ENCODE measurements around the gene OR1F1. TPM values are rescaled to one million over a fixed set of nuclear protein-coding genes. Genes with fewer than 3 reads are reported as not detected.

The OR1F1 gene
- polyA plus RNA-seq, 3 donors = not detected

DNA sequence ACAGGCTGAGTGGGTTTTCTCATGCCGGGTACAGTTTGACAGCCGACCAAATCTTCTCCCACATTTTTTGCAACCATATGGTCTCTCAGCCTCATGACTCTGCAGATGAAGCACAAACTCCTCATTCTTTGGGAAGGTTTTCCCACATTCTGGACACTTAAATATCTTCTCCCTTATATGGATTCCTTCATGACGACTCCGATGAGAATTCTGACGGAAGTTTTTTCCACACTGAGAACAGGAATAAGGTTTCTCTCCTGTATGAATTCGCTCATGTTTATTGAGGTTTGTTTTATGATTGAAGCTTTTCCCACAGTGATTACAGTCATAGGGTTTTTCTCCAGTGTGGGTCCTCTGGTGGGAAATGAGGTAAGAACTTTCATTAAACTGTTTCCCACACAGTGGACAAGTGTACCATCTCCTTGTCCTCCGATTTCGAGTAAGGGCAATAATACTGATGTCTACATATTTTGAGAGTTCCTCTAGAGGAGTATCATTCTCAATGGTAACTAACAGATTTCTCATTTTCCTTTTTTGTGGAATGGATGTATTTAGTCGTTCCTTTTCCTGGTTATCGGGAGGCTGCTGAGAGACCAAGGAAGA, 36.0 kb downstream of the OR1F1 start:
- H3K27ac ChIP-seq (ENCODE audit: low read depth, low read length) = no peak overlapping the region
- WGBS, 3 donors = 98% methylated on average over 10 of the region's 10 CpGs

DNA sequence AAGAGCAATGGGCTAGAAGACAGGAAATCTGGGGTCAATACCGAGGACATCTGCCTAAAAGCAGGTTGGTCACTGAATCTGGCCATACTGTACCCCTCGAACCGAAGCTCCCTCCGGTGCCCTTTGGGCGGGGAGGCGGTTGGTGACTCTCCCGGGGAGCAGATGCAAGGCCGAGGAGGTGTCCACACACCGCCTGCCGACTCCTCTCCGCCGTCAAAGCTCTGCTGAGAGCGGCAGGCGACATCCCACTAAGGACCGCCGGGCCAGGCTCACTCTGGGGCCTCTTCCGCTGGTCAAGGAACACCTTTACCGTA, 46.5 kb downstream of the OR1F1 start:
- 0 to 2% (median 1%) methylated on average over 18 of the region's 18 CpGs for WGBS, 3 donors

DNA sequence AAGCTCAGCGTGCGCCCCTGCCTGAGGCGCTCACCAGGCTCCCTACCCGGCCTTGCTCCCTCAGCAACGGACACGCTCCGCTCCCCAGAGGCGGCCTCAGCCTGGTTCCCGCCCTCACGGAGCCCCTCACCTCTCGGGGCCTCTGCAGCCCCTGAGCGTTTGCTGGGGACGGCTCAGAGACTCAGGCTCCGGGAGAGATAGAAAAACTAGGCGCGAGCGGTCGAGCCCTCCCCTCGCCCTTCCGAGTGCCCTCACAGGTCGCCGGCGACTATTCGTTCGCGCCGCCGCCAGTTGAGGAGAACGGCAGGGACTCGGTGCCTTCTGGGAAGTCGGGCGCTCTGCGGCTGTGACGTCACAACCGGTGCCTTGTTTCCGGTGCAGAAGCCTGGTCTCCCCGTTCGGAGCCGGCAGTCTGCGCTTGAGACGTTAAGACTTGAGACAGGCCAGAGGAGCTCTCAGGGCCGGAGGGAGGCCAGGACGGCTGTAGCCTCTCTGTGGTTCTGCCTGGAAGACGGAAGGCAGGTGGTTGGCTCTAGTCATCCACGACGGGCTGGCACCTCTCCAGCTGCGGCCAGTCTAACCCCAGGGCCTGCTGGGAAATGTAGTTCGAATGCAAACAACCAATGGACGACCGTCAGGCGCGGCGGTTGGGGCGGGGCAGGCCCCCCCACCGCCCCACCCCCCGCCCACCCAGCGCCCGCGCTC, 47.0 kb downstream of the OR1F1 start, which contains the start of gene ZNF200:
Gene ZNF200 (minus strand): TSS at position 302 of the 705 bp plus-strand sequence. CDS start 1,403 bp downstream, outside the sequence.
- H3K27ac ChIP-seq (ENCODE audit: low read depth, low read length) = peak within 1 kb of the TSS; percentile 85
- 0 to 1% (median 0%) methylated on average over 49 to 54 of the region's 59 CpGs for WGBS, 3 donors

More for the DNA sequence above, 46.5 kb downstream of the OR1F1 start:
- no peak overlapping the region for H3K27ac ChIP-seq (ENCODE audit: low read depth, low read length)

DNA sequence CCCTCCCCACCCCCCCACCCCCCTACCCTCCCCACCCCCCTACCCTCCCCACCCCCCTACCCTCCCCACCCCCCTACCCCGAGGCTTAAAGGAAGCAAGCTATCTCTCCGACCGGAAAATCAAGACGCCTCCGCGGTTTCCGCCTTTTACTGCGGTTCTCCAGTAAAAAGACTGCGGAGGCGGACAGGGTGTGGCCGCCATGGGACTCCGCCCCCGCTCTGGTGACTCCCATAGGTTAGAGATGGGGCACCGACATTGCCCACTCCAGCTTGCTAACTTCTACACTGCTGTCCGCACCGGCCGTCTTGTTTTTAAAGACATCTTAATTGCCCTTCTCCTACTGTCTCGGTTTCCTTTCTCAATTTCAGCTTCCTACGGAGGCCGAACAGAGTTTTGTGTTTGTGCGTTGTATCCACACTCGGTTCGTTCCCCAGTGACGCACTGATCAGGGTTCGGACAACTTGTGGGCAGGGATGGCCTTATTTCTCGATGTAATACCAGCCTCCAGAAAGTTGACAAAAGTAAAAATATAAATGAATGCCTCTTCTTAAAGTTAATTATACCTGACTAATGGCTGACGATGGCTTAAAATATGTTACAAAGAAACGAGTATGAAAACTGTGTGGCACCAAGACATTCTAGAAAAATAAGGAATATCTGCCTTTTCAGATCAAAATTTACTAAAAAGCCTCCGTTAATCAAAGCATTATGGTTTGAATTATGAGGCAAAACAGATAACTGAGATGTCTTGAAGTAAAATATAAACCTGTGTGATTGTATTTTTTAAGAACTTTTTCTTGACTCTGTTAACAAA, 48.1 kb downstream of the OR1F1 start:
- 82 to 87% (median 86%) methylated on average over 27 to 29 of the region's 29 CpGs for WGBS, 3 donors

DNA sequence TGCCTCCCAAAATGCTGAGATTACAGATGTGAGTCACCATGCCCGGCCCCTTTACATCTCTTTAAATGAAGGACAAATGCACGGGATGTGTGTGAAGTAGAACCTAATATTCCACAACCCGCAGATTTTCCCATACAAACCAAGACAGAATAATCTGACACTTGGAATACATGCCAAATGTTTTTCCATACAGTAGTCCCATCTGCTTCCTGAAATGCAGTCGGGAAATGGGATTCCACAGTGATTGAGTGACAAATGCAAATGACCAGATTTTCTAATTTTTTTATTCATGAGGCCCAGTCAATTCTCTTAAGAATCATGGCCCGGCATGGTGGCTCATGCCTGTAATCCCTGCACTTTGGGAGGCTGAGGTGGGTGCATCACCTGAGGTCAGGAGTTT, 53.8 kb downstream of the OR1F1 start:
- H3K27ac ChIP-seq (ENCODE audit: low read depth, low read length) = no peak overlapping the region
- WGBS, 3 donors = 60 to 79% (median 79%) methylated on average over 5 of the region's 5 CpGs

More for the DNA sequence above, 48.1 kb downstream of the OR1F1 start:
- no peak overlapping the region for H3K27ac ChIP-seq (ENCODE audit: low read depth, low read length)

DNA sequence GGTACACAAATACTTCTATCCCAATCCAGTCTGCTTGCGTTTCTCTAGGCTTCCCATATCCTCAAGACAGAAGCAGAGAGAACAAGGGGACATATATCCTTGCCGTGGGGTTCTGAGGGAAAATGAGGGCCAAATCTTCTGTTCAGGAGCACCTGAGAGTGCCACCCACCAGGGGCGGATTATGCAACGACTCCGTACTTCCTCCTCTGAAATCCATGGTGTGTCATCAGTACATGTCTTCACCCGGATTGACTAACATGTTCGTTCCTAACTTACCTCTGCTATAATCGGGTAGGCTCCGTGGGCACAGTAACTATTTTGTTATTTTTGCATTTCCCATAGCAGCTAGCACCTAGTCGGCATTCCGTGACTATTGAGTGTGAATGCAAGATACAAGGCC, 54.7 kb downstream of the OR1F1 start:
- H3K27ac ChIP-seq (ENCODE audit: low read depth, low read length) = no peak overlapping the region
- WGBS, 3 donors = 66 to 78% (median 70%) methylated on average over 11 of the region's 11 CpGs

DNA sequence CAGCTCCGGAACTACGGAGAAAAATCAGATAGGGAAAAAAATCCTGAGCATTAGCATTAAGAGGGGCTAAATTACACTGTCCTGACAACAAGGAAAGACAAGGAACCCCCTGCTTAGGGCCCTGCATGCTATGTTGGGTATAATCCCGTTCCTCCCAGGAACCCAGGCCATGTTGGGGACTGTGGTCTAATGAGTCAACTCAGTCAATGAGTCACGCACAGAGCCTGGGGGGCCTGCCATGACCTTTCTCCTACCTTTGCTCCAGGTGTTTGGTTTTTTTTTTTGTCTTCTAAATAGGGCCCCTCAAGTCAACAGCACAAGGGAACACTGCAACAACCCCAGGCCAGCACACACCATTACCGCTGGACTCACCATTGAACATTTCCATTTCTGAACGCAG, 55.9 kb downstream of the OR1F1 start:
- H3K27ac ChIP-seq (ENCODE audit: low read depth, low read length) = no peak overlapping the region
- 71 to 77% (median 75%) methylated on average over 6 of the region's 6 CpGs for WGBS, 3 donors

DNA sequence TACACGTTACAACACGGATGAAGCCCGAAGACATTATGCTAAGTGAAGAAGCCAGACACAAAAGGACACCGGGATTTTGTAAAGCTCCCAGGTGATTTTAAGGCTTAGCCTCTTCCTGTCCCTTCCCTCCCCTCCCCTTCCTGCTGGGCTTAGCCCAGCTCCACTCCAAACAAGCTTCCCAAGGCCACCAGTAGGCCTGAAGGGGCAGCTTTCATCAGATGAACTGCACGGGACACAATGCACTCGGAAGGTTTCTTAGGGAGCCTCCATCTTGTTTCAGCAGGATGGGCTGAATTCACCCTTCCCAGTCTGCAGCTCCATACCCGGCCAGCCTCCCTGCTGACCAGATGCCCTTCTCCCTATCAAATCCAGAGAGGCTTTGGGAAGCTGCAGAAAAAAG, 58.0 kb downstream of the OR1F1 start:
- WGBS, 3 donors = 71 to 85% (median 80%) methylated on average over 7 of the region's 7 CpGs
- H3K27ac ChIP-seq (ENCODE audit: low read depth, low read length) = no peak overlapping the region

DNA sequence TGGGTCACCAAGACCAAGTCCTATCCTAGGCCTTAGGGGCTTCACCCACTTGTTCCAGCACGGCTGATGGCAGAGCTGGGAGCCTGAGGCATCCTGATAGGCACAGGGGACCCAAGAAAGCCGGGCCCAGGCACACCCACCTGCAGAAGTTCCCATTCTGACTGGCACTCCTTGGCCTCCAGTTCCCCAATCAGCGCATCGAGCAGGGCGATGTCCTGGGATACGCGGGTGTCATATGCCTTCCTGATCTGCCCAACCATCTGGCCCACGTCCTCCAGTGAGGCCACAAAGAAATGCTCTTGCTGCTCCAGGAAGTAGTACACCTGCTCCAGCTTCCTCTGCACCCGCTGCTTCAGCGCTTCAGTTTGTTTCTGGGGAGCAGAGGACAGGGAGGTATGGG, 58.9 kb downstream of the OR1F1 start:
- whole genome bisulfite sequencing, 3 donors = 66 to 75% (median 73%) methylated on average over 10 of the region's 10 CpGs
- H3K27ac ChIP-seq (ENCODE audit: low read depth, low read length) = no peak overlapping the region

DNA sequence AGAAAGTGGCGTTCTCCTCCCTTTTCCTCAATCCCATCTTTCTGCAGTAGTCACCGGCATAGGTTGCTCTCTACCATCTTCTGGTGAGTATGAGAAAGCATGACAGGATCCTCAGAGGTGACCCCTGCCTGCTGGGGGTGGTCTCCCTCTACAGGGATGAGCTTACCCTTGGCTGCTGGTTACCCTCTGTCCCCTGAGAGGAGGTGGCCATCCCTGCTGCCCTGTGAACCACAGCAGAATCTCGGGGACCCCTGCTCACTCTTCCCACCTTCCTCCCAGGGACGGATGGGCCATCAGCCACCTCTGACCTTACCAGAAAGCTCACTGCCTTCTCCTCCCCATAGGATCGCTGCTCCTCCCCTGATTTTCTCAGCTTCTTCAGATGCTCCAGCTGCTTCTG, 60.6 kb downstream of the OR1F1 start:
- H3K27ac ChIP-seq (ENCODE audit: low read depth, low read length) = no peak overlapping the region
- WGBS, 3 donors = 82 to 84% (median 82%) methylated on average over 5 of the region's 5 CpGs

DNA sequence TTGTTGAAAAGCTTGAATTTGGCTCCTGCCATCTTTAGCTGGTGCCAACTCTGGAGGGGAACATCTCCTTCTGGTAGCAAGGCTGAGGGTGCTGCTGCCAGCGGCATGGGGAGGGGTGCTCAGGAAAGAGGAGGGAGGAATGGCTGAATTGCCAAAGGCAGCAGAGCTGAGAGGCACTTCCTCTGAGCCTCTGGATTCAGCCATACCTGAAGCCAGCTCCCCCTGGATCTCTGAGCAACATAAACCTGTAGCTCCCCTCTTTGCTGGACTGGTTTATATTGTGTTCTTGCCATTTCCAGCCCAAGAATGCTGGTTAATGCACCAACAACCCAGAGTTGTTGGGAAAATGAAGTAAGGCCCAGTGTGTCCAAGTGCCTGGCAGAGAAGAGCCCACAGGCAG, 61.0 kb downstream of the OR1F1 start:
- H3K27ac ChIP-seq (ENCODE audit: low read depth, low read length) = no peak overlapping the region
- WGBS, 3 donors = 45 to 60% (median 59%) methylated on average over 1 of the region's 1 CpG

DNA sequence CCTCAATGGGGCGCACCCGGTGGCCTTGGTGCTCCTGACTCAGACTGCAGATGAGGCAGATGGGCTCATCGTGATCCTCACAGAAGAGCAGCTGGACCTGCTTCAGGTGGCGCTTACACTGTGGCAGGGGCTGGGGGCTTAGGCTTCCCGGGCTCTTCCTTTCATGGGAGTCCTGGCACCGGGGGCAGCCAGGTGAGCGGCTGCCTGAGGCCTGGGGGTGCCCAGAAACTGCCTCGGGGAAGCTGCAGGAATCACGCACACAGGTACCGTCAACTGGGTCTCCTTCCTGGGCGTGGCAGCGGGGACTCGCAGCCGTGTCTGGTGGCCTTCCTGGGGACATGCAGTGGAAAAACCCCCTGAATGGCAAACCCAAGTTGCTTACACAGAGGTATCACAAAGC, 61.4 kb downstream of the OR1F1 start:
- WGBS, 3 donors = 77 to 90% (median 83%) methylated on average over 12 to 14 of the region's 14 CpGs
- H3K27ac ChIP-seq (ENCODE audit: low read depth, low read length) = no peak overlapping the region

DNA sequence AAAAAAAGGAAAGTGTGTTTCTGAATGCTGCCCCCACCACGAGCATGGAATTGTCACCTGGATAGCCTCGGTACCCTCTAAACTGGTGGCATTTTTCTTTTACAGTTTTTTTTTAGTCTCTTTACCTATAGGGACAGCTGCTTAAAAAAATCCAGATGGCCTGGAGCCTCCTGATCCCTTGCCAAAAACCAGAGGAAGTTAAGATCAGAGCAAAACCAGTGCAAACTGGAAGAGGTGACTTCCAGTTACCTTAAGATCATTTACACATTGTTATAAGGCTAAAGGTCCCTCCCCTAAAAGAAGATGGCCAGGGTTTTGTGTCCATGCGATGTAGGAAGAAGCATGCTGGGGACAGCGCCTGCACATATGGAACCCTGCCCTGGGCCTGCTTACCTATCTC, 65.0 kb downstream of the OR1F1 start:
- H3K27ac ChIP-seq (ENCODE audit: low read depth, low read length) = no peak overlapping the region
- WGBS, 3 donors = 68 to 77% (median 74%) methylated on average over 4 of the region's 4 CpGs

DNA sequence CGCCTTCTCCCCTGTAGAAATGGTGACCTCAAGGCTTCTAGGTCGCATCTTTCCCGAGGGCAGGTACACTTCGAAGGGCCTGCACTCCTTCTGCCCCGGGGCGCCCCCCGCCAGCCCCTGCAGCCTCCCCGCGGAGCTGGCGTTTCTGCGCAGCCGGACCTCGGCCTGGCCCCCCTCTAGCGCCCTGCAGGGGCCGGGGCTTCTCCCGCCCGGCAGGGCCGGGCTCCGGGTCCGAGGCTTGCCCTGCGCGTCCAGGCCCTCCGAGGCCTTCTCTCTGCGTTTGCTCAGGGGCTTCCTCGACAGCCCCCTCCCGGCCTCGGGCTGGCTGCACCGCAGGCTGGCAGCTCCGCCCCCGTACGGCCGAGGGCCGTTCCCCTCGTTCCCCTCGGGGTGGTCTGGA, 66.3 kb downstream of the OR1F1 start:
- no peak overlapping the region for H3K27ac ChIP-seq (ENCODE audit: low read depth, low read length)
- 36 to 51% (median 48%) methylated on average over 34 to 35 of the region's 35 CpGs for WGBS, 3 donors

Other genes starting within 250 kb of the OR1F1 start
- under 1 TPM in 2 of 3 donors, not detected in 1; 0.07 to 0.22 TPM for gene KREMEN2, start 223.9 kb upstream of the OR1F1 start, polyA plus RNA-seq
- gene PAQR4, start 218.9 kb upstream of the OR1F1 start, polyA plus RNA-seq = 1 to 10 TPM; 2.9 to 7.7 (median 4.7) TPM
- gene PKMYT1, start 207.8 kb upstream of the OR1F1 start, polyA plus RNA-seq = 1 to 10 TPM in 2 of 3 donors, under 1 TPM in 1; 0.90 to 2.2 (median 1.5) TPM
- 1 to 10 TPM in 1 of 3 donors, under 1 TPM in 1, not detected in 1; 0.30 to 2.8 TPM for gene CLDN9, start 175.3 kb upstream of the OR1F1 start, polyA plus RNA-seq
- under 1 TPM in 1 of 3 donors, not detected in 2; 0.86 TPM for gene CLDN6, start 170.0 kb upstream of the OR1F1 start, polyA plus RNA-seq
- 100 to 1,000 TPM in 1 of 3 donors, 10 to 100 TPM in 2; 23.7 to 149 (median 50.2) TPM for gene TNFRSF12A, start 167.8 kb upstream of the OR1F1 start, polyA plus RNA-seq
- 100 to 1,000 TPM in 1 of 3 donors, 10 to 100 TPM in 2; 28.0 to 107 (median 55.0) TPM for gene HCFC1R1, start 164.3 kb upstream of the OR1F1 start, polyA plus RNA-seq
- gene THOC6, start 164.2 kb upstream of the OR1F1 start, polyA plus RNA-seq = 10 to 100 TPM; 11.3 to 25.2 (median 24.8) TPM
- gene BICDL2, start 151.3 kb upstream of the OR1F1 start, polyA plus RNA-seq = 10 to 100 TPM in 1 of 3 donors, 1 to 10 TPM in 1, under 1 TPM in 1; 0.45 to 77.9 (median 2.8) TPM
- gene MMP25, start 141.6 kb upstream of the OR1F1 start, polyA plus RNA-seq = 10 to 100 TPM in 2 of 3 donors, under 1 TPM in 1; 0.84 to 57.3 (median 11.4) TPM
- gene IL32, start 122.6 kb upstream of the OR1F1 start, polyA plus RNA-seq = 100 to 1,000 TPM in 1 of 3 donors, 10 to 100 TPM in 2; 77.7 to 209 (median 87.0) TPM
- gene ZSCAN10, start 88.9 kb upstream of the OR1F1 start, polyA plus RNA-seq = not detected
- 10 to 100 TPM in 2 of 3 donors, 1 to 10 TPM in 1; 8.7 to 16.0 (median 13.2) TPM for gene ZNF205, start 75.6 kb upstream of the OR1F1 start, polyA plus RNA-seq
- gene ZNF213, start 53.2 kb upstream of the OR1F1 start, polyA plus RNA-seq = 1 to 10 TPM; 5.1 to 6.6 (median 5.2) TPM
- gene ZNF200, start 47.0 kb downstream of the OR1F1 start, polyA plus RNA-seq = 1 to 10 TPM; 1.9 to 4.8 (median 3.2) TPM
- gene MEFV, start 68.4 kb downstream of the OR1F1 start, polyA plus RNA-seq = 1 to 10 TPM in 2 of 3 donors, under 1 TPM in 1; 0.18 to 2.8 (median 2.1) TPM
- gene ZNF263, start 95.3 kb downstream of the OR1F1 start, polyA plus RNA-seq = 10 to 100 TPM; 11.9 to 25.7 (median 15.9) TPM
- 1 to 10 TPM; 1.2 to 2.1 (median 2.0) TPM for gene TIGD7, start 117.2 kb downstream of the OR1F1 start, polyA plus RNA-seq
- 10 to 100 TPM in 2 of 3 donors, 1 to 10 TPM in 1; 8.1 to 15.0 (median 10.4) TPM for gene ZNF75A, start 117.3 kb downstream of the OR1F1 start, polyA plus RNA-seq
- gene OR2C1, start 167.7 kb downstream of the OR1F1 start, polyA plus RNA-seq = under 1 TPM in 2 of 3 donors, not detected in 1; 0.03 to 0.09 TPM
- gene ZSCAN32, start 212.8 kb downstream of the OR1F1 start, polyA plus RNA-seq = 10 to 100 TPM in 1 of 3 donors, 1 to 10 TPM in 2; 4.5 to 10.1 (median 6.0) TPM
- 1 to 10 TPM; 3.4 to 4.7 (median 4.3) TPM for gene ZNF174, start 213.0 kb downstream of the OR1F1 start, polyA plus RNA-seq